ENCODE measurements around the gene PIF1. TPM values are rescaled to one million over a fixed set of nuclear protein-coding genes. Genes with fewer than 3 reads are reported as not detected.

Gene PIF1
- total RNA-seq, 1 experiment from 2014 or later = 43.5 TPM

GRCh38 chr15:64776402-64776786 lies 49.1 kb downstream of the PIF1 start:
- Histone ChIP-seq H3K27ac (ENCODE audit: low read length) (no peak overlapping the region), H3K4me2 (ENCODE audit: low read length) (no peak overlapping the region), H2AFZ (ENCODE audit: low read length) (no peak overlapping the region), H3K4me3 (ENCODE audit: low read length) (no peak overlapping the region), H3K27me3 (ENCODE audit: low read length) (peaks cover 13% of the 10 kb centered on the region), H3K36me3 (ENCODE audit: low read depth, low read length) (no peaks in the 10 kb centered on the region), H3K4me1 (ENCODE audit: insufficient read depth, low read length) (no peaks in the 10 kb centered on the region), H3K79me2 (ENCODE audit: low read length) (no peaks in the 10 kb centered on the region), H3K9ac (ENCODE audit: low read length) (no peak overlapping the region), H3K9me3 (ENCODE audit: low read length) (no peaks in the 10 kb centered on the region), H3K9me2 (replicated peaks; ENCODE audit: low read length) (no peaks in the 10 kb centered on the region), H4K20me1 (ENCODE audit: low read length) (no peaks in the 10 kb centered on the region), H3F3A (ENCODE audit: low read length, unreplicated experiment) (no peaks in the 10 kb centered on the region)
- no peak for TF ChIP-seq CTCF (conservative IDR thresholded peaks at IDR 0.05; ENCODE audit: low read depth, low read length)
- CTCF ChIA-PET = no interaction called here
- no TSS peak for BruUV-seq (replicated peaks)
- DNase-seq = no peak
- POLR2A ChIA-PET (ENCODE audit: unreplicated experiment) = no interaction called here
- ATAC-seq = no peak
- intact Hi-C loops (cut with micrococcal nuclease) = no loop called here

GRCh38 chr15:64775551-64776401 lies 49.7 kb downstream of the PIF1 start, which contains the start of gene RBPMS2:
TSS of gene RBPMS2 (minus strand) at chr15:64775589. CDS start at chr15:64775319, 270 bp downstream.
- Histone ChIP-seq H2AFZ (ENCODE audit: low read length) (0 out of 2 replicates have a peak within 1 kb of the TSS, but pooled peaks have one; percentile 38), H3K9me3 (ENCODE audit: low read length) (no peaks in the 10 kb centered on the region), H3F3A (ENCODE audit: low read length, unreplicated experiment) (no peaks in the 10 kb centered on the region), H4K20me1 (ENCODE audit: low read length) (no peaks in the 10 kb centered on the region), H3K4me1 (ENCODE audit: insufficient read depth, low read length) (no peaks in the 10 kb centered on the region), H3K36me3 (ENCODE audit: low read depth, low read length) (no peaks in the 10 kb centered on the region), H3K4me2 (ENCODE audit: low read length) (peak within 1 kb of the TSS; percentile 67), H3K9ac (ENCODE audit: low read length) (no peak within 1 kb of the TSS), H3K79me2 (ENCODE audit: low read length) (no peaks in the 10 kb centered on the region), H3K4me3 (ENCODE audit: low read length) (peak within 1 kb of the TSS; percentile 53), H3K27ac (ENCODE audit: low read length) (no peak within 1 kb of the TSS), H3K9me2 (replicated peaks; ENCODE audit: low read length) (no peaks in the 10 kb centered on the region), H3K27me3 (ENCODE audit: low read length) (peaks cover 13% of the 10 kb centered on the region)
- no peak for ATAC-seq
- ChIA-PET POLR2A (ENCODE audit: unreplicated experiment) (no interaction called here), CTCF (no interaction called here)
- no peak for TF ChIP-seq EZH2phosphoT487 (IDR thresholded peaks at IDR 0.05; ENCODE audit: borderline replicate concordance, low read length)
- TF ChIP-seq EZH2 (IDR thresholded peaks at IDR 0.05; ENCODE audit: low read length, unreplicated experiment) = no peak
- no peak for TF ChIP-seq CTCF (conservative IDR thresholded peaks at IDR 0.05; ENCODE audit: low read depth, low read length)
- no peak for DNase-seq
- intact Hi-C loops (cut with micrococcal nuclease) = no loop called here
- no TSS peak for BruUV-seq (replicated peaks)
